C4-2B (cell line): ENCODE data around the gene CFTR.

Experiments
- H3K27ac ChIP-seq: fragments of 450-650 bp; 2 replicates; pipeline ENCODE4 v1.5.1; 2017
- CTCF ChIP-seq: fragments of 450-650 bp; conservative IDR thresholded peaks from 2 replicates; pipeline ENCODE4 v1.5.1; 2017; ENCODE audit warnings: mild to moderate bottlenecking
- ZFX ChIP-seq: fragments of 450-650 bp; IDR thresholded peaks from 2 replicates; pipeline ENCODE4 v1.6.1; 2017

Gene CFTR

GRCh38 chr7:117544061-117544460 is 64.2 kb downstream of the CFTR start:
- TF ChIP-seq CTCF = no peak
- no peak for TF ChIP-seq ZFX
- no peak overlapping the region for H3K27ac ChIP-seq

- TF ChIP-seq CTCF = no peak
- TF ChIP-seq ZFX = no peak
- H3K27ac ChIP-seq = no peak overlapping the region
Measured at GRCh38 chr7:117548035-117548434, 68.2 kb downstream of the CFTR start.

- H3K27ac ChIP-seq = no peak overlapping the region
- TF ChIP-seq ZFX = no peak
Measured at GRCh38 chr7:117550625-117551024, 70.8 kb downstream of the CFTR start.

- TF ChIP-seq CTCF (no peak), ZFX (no peak)
Measured at GRCh38 chr7:117552660-117553059, 72.8 kb downstream of the CFTR start.

GRCh38 chr7:117555260-117555659 is 75.4 kb downstream of the CFTR start:
- no peak overlapping the region for H3K27ac ChIP-seq
- no peak for TF ChIP-seq CTCF

More at GRCh38 chr7:117552660-117553059, 72.8 kb downstream of the CFTR start:
- no peak overlapping the region for H3K27ac ChIP-seq

GRCh38 chr7:117559391-117559790 is 79.6 kb downstream of the CFTR start:
- no peak for TF ChIP-seq CTCF
- no peak for TF ChIP-seq ZFX
- no peak overlapping the region for H3K27ac ChIP-seq

GRCh38 chr7:117560030-117560429 is 80.2 kb downstream of the CFTR start:
- H3K27ac ChIP-seq = no peak overlapping the region
- TF ChIP-seq ZFX (no peak), CTCF (no peak)

- H3K27ac ChIP-seq = no peak overlapping the region
- TF ChIP-seq ZFX = no peak
- no peak for TF ChIP-seq CTCF
Measured at GRCh38 chr7:117562759-117563158, 82.9 kb downstream of the CFTR start.
